HG02938 (cell line): ENCODE measurements around the gene GPT2.
A peak's percentile ranks its signal among the peaks of the same experiment; 100 is the strongest.
"Not testable (repeated sequence)": the region's sequence is repeated elsewhere in the genome, so short reads cannot be mapped to it uniquely, and the experiment has no call there.

Experiments used
- ATAC-seq: cut with Tn5 transposase; IDR thresholded peaks from one replicate; pipeline ENCODE4 v1.9.1; 2021; ENCODE audit warnings: mild to moderate bottlenecking, moderate library complexity; ENCODE audit not compliant: unreplicated experiment

The GPT2 gene

DNA sequence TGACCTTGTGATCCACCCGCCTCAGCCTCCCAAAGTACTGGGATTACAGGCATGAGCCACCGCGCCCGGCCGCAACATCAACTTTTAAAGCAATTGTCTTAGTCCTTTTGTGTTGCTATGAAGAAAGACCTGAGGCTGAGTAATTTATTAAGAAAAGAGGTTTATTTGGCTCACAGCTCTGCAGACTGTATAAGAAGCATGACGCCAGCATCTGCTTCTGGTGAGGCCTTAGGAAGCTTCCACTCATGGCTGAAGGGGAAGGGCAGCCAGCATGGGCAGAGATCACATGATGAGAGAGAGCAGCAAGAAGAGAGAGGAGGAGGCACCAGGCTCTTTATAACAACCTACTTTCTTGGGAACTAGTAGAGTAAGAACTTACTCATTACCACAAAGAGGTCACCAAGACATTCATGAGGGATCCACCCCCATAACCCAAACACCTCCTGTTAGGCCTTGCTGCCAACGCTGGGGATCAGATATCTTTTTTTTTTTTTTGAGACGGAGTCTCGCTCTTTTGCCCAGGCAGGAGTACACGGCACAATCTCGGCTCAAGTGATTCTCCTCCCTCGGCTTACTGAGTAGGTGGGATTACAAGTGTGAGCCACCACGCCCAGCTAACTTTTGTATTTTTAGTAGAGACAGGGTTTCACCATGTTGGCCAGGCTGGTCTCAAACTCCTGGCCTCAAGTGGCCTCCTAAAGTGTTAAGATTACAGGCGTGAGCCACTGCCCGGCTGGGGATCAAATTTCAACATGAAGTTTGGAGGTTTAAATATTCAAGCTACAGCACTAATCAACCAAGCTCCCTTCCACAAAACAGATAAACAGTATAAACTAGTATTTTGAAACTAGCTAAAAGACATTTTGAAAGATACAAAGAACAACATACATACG is 21.4 kb upstream of the GPT2 start:
- no peak for ATAC-seq

DNA sequence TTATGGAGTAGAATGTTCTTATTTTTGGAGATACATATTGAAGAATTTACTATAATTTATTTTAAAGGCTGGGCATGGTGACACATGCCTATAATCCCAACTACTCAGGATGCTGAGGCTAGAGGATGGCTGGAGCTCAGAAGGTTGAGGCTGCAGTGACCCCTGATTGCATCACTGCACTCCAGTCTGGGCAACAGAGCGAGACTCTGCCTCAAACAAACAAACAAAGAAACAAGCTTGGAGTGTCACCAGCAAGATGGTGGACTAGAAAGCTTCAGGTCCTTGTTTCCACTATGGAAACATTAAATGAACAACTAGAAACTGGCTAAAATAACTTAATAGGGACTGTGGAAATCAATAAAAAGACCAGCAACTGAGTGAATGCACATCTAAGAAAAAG is 17.9 kb upstream of the GPT2 start:
- no peak for ATAC-seq

DNA sequence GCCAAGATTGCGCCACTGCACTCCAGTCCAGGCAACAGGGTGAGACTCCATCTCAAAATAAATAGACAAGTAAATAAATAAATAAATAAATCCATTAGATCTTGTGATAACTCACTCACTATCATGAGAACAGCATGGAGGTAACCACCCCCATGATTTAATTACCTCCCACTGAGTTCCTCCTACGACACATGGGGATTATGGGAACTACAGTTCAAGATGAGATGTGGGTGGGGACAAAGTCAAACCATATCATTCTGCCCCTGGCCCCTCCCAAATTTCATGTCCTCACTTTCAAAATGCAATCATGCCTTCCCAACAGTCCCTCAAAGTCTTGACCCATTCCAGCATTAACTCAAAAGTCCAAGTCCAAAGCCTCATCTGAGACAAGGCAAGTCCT is 16.7 kb upstream of the GPT2 start:
- ATAC-seq = not testable (repeated sequence)

DNA sequence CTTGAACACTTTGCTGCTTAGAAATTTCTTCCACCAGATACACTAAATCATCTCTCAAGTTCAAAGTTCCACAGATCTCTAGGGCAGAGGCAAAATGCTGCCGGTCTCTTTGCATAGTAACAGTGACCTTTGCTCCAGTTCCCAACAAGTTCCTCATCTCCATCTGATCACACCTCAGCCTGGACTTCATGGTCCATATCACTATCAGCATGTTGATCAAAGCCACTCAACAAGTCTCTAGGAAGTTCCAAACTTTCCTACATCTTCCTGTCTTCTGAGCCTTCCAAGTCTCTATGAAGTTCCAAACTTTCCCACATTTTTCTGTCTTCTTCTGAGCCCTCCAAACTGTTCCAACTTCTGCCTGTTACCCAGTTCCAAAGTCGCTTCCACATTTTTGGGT is 15.3 kb upstream of the GPT2 start:
- ATAC-seq = not testable (repeated sequence)

DNA sequence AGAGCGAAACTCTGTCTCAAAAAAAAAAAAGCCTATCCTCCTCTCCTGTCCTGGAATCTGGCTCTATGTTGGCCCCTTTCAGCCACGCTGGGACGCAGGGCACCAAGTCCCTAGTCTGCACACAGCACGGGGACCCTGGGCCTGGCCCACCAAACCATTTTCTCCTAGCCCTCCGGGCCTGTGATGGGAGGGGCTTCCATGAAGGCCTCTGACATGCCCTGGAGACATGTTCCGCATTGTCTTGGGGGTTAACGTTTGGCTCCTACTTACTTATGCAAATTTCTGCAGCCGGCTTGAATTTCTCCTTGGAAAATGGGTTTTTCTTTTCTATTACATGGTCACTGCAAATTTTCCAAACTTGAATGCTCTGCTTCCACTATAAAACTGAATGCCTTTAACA is 12.6 kb upstream of the GPT2 start:
- ATAC-seq = no peak

DNA sequence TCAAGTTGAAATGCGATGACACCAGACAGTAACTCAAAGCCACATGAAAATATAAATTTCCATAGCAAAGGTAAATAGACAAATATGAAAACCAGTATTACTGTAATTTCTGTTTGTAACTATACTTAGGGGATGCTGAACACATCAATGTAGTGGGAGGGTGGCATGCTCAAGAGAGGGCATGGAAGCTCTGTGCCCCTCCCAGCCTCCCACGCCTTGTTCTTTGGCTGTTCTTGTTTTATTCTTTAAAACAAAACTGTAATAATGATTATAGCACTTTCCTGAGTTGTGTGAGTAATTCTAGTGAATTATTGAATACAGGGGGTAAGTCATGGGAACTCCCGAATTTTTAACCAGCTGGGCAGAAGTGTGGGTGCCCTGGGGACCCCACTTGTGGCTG is 11.0 kb upstream of the GPT2 start:
- ATAC-seq = no peak

DNA sequence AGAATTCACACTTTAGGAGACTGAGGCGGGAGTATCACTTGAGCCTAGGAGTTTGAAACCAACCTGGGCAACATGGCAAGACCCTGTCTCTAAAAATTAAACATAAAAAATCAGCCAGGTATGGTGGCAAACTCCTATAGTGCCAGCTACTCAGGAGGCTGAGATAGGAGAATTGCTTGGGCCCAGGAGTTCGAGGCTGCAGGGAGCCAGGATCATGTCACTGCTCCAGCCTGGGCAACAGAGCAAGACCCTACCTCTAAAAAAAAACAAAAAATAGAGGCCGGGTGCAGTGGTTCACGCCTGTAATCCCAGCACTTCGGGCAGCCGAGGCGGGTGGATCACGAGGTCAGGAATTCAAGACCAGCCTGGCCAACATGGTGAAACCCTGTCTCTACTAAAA is 8.9 kb upstream of the GPT2 start:
- no peak for ATAC-seq

DNA sequence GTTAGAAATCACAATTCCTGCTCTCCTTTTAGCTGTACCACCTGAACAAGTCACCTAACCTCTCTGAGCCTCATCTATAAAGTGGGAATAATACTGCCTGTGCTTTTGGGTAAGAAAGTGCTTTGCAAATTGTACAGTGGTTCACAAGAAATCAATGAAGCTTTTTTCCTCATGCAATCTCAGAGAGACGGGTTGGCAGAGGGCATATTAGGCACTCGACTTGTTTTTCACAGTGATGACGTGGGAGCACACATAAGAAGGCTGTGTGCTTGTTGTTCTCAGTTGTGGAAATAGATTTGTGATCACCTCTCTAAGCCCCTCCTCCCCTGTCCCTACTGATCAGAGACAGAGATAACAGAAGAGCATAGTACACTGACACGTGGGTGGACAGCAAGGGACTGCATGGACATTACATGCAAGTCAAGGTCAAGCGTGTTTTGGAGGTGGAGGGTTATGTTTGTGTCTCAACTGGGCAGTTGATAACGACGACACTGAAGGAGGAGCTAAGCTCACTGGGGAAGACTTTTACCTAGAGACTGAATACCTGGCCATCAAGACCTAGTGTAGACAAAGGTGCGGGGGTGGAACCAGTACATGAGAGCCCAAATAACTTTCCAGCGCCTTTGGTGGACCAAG is 1.7 kb upstream of the GPT2 start:
- no peak for ATAC-seq

DNA sequence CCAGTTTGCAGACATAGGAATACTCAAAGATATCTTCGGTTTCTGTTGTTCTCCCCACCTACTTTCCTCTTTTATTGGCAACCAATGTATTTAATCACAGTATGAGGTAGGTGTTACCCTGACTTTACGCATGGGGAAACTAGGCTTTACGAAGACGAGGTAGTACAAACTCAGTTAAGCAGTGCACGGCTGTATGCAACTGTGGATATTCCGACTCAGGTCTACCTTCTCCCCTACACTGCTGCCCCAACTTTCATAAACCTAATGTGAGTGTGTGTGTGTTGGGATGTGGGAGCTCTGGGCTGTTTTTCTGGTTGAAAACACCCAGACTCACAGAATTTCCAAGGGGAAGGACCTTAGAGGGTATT is 1.2 kb upstream of the GPT2 start:
- no peak for ATAC-seq

DNA sequence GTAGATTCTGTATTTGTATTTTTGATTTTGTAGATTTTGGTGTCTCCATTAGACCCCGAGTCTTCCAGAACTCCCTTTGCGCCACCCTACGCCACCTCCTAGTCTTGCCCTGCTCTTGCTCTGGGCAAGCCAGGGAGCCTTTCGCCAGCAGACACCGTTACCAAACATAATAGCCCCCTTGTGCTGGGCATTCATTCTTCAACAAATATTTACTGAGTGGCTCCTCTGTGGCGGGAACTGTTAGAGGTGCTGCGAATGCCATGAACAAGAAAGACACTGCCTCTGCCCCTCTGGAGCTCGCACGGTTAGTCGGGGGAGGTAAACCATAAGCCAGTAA is 841 bp upstream of the GPT2 start:
- no peak for ATAC-seq

DNA sequence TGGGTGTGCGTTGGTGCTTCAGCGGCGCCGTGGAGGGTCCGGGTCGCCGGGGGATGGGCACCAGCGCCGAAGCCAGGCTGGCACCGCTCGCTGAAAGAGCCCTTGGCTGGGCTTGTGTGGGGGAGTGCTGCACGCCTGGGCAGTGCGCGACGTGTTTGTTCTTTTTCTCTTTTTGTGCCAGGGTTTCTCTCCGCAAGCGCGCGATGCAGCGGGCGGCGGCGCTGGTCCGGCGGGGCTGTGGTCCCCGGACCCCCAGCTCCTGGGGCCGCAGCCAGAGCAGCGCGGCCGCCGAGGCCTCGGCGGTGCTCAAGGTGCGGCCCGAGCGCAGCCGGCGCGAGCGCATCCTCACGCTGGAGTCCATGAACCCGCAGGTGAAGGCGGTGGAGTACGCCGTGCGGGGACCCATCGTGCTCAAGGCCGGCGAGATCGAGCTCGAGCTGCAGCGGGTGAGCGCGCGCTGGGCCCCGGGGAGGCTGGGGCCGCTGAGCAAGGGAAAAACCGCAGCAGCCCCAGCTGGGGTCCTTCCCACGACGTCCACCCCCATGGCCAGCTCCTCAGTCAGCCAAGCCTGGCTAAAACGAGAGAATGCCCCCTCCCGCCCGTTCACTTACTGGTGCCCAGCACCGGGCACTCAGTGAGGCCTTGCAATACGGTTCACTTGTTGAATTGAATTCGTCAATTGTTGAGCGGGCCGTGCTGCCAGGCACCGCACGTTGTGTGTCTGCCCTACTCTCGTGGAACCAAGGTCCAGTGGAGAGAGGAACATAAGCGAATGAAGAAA is 541 bp downstream of the GPT2 start:
- ATAC-seq = peak; percentile 18

DNA sequence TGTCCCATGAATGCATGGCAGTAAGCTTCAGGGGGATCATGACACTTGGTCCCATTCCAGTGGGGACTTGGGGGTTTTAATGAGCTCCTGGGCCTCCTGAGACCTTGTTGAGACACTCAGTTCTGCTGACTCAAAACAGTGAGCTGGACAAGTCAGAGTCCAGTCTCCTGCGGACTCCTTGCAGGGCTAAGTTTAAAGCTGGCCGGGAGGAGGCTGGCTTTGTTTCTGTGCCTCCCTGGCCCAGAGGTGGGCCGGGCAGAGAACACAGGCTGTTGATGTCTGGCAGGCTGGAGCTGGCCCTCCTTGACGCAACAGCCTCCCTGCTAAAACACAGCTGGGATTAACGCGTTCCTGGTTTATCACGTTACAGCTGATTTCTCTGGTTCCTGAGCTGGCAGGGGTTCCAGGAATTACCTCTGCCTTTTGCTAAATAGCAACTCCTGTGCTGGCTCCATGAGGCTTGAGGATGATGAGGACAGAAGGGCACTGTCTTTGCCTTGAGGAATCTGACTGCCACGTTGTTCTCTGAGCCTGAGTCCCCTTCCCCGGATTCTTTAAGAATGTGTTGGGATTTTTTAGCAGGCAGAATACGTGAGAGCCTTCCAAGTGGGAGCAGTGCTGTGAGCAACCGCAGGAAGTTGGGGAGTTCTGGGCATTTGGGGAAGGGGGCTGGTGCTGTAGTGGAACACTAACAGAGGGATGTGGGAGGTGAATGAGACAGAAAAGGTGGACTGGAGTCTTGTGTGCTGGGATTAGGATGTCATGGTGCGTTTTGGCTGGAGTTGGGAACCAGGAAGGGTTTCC is 2.0 kb downstream of the GPT2 start:
- ATAC-seq = no peak

DNA sequence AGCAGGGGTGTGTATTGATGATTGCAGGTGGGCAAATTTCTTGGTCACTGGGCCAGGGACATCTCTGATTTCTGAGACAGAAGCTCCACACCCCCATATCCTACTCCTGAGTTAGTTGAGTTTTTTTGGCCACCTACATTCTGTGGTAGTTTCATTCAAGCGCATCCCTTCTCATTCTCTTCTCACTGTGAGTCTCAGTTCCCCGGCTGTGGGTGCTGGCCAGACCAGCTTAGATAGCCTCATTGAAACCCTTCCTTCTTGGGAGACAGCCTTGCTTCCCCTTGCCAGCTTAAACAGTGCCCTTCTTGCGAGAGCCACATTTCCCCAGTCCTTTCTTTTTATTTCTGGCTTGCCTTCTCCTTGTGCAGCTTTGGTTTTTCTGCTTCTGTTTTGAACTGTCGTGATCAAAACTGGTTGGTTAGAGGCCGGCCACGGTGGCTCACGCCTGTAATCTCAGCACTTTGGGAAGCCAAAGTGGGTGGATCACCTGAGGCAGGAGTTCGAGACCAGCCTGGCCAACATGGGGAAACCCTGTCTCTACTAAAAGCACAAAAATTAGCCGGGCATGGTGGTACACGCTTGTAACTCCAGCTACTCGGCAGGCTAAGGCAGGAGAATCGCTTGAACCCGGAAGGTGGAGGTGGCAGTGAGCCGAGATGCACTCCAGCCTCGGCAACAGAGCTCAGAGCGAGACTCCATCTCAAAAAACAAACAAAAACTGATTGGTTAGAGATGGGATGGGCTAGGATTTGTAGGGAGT is 2.8 kb downstream of the GPT2 start:
- ATAC-seq = no peak

DNA sequence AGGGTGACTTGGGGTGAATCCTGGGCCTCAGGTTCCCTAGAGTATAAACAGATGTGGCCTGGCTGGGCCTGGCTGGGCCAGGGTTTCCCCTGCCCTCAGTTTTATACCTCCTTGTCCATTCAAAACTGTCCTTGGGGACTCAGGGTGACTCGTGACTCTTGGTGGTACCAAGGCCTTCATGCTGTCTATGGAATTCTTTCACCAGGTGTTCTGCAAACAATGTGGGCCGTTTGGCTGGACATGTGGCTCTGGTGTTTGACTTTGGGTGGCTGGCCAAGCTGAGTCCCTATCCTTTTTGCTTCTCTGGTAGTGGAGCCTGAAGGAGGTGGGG is 3.3 kb downstream of the GPT2 start:
- ATAC-seq = no peak

DNA sequence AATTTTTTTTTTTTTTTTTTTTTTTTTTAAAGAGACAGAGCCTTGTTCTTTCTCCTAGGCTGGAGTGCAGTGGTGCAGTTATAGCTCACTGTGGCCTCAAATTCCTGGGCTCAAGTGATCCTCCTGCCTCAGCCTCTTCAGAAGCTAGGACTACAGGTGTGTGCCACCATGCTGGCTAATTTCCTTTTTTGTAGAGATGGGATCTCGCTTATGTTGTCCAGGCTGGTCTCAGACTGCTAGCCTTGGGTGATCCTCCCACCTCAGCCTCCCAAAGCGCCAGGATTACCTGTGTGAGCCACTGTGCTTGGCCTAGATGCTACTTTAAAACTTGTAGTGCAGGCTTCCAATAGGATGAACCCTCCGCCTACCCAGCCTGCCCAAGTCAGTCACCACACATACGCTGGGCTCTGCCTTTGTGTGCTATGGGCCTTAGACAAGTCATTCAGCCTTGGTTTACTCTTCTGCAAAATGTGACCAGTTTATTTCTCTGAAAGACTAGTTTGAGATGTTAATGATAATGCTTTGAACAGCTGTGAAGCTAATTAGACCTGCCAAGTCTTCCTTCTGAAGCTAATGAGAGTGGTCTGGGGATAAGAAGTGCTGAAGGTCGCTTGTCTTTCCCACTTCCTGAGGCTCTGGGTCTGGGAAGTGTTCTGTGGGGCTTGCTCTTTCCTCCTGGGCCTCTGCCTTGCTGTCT is 5.2 kb downstream of the GPT2 start:
- no peak for ATAC-seq

DNA sequence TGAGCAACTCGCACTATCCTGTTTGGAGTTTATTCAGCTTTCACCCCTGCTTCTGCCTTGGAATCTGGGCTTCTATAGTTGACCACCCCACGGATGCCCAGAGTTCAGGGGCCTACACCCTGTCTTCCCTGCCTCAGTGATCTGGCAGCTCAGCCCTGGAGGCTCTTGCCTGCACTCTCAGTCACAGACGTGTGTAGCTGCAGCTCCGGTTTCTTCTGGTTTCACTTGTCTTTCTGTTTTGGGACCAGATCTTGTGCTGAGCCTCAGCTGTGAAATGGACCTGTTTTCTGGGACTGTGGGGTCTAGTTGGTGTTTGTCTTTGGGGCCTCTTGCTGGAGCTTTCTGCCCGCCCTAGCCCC is 5.8 kb downstream of the GPT2 start:
- ATAC-seq = no peak

DNA sequence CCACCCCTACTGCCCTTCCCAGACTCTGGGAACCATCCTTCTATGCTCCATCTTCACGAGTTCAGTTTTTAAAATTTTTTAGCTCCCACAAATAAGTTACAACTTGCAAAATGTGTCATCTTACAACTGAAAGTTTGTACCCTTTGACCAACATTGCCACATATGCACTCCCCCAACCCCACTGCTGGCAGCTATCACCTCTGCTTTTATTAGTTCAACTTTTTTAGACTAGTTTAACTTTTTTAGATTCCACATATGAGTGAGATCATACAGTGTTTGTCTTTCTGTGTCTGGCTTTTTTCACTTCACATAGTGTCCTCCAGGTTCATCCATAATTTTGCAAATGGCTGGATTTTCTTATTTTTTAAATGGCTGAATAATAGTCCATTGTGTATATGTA is 7.7 kb downstream of the GPT2 start:
- ATAC-seq = no peak

DNA sequence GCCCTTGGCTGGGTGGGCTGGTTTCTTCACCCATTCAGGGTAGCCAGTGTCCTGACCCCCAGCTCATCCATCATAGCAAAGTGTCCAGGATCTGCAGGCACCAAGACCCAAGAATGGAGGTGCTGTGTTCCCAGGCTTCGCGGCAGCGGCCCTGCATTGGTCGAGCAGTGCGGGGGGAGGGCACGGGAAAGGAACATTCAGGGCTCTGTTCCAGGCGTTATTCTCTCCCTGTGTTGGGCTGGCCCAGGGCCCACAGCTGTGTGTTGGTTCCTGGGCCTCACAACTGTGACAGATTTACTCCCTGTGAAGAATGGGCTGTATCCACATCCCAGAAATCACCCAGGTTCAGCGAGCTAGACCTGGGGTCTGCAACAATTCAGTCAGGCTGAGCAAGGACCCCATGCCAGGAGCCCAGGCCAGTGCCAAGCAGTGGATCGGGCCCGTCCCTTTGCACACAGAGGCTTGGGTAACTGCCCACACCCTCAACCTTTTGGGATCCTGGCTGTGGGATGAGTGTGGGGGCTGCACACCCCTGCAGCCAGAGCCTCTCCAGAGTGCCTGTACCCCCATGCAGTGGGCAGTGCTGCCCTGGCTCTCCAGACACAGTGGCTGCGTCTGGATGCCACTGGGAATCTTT is 10.0 kb downstream of the GPT2 start:
- ATAC-seq = no peak
